Measurements from ENCODE around the gene STAT6.

STAT6 gene, protein sequence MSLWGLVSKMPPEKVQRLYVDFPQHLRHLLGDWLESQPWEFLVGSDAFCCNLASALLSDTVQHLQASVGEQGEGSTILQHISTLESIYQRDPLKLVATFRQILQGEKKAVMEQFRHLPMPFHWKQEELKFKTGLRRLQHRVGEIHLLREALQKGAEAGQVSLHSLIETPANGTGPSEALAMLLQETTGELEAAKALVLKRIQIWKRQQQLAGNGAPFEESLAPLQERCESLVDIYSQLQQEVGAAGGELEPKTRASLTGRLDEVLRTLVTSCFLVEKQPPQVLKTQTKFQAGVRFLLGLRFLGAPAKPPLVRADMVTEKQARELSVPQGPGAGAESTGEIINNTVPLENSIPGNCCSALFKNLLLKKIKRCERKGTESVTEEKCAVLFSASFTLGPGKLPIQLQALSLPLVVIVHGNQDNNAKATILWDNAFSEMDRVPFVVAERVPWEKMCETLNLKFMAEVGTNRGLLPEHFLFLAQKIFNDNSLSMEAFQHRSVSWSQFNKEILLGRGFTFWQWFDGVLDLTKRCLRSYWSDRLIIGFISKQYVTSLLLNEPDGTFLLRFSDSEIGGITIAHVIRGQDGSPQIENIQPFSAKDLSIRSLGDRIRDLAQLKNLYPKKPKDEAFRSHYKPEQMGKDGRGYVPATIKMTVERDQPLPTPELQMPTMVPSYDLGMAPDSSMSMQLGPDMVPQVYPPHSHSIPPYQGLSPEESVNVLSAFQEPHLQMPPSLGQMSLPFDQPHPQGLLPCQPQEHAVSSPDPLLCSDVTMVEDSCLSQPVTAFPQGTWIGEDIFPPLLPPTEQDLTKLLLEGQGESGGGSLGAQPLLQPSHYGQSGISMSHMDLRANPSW

GRCh38 chr12:57111031-57111734, at the start of gene STAT6:
TSS of gene STAT6 (minus strand) at chr12:57111362. CDS start at chr12:57108278, 3,084 bp downstream.
- peak; percentile 47 for DNase-seq

DNA sequence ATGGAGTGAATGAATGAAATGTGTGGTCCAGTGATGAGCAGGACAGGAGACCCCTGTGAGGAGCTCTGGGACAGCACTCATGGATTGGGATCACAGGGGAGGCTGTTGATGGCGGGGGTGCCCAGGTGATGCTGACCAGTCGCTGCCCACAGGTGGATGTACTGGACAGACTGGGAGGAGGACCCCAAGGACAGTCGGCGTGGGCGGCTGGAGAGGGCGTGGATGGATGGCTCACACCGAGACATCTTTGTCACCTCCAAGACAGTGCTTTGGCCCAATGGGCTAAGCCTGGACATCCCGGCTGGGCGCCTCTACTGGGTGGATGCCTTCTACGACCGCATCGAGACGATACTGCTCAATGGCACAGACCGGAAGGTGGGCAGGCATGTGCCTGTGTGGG, 49.6 kb upstream of the STAT6 start:
- no peak for DNase-seq

- DNase-seq: no peak
Observed at GRCh38 chr12:57160040-57160439, 48.9 kb upstream of the STAT6 start.

GRCh38 chr12:57159311-57159710, 48.1 kb upstream of the STAT6 start:
- no peak for DNase-seq

- DNase-seq: no peak
Observed at GRCh38 chr12:57158665-57159064, 47.5 kb upstream of the STAT6 start.

- no peak for DNase-seq
Observed at GRCh38 chr12:57158186-57158585, 47.0 kb upstream of the STAT6 start.

DNA sequence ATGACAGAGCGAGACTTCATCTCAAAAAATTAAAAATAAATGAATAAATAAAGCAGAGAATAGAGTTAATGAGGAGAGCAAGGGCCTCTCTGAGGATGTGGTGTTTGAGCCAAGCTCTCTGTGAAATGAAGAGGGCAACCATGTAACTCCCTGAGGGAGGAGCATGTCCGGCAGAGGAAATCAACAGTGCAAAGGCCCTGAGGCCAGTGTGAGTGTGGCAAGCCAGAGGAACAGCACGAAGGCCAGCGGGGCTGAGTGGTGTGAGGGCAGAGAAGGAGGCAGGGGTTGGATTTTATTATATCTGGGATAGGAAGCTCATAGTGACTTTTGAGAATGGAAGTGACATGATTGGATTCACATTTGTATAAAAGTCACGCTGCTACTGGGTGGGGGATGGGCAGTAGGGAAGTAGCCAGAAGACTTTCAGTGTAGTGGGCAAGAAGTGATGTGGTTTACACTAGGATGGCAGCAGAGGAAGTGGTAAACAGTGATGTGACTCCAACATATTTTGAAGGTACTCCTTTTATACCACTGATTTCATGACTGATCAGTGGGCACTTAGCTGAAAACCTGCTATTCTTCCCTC, 46.5 kb upstream of the STAT6 start:
- DNase-seq: no peak

- DNase-seq: no peak
Observed at GRCh38 chr12:57156701-57157403, 45.7 kb upstream of the STAT6 start.

- no peak for DNase-seq
Observed at GRCh38 chr12:57154804-57155434, 43.8 kb upstream of the STAT6 start.

GRCh38 chr12:57154076-57154475, 42.9 kb upstream of the STAT6 start:
- DNase-seq: no peak

GRCh38 chr12:57153415-57153997, 42.3 kb upstream of the STAT6 start:
- DNase-seq: no peak

- DNase-seq: no peak
Observed at GRCh38 chr12:57152639-57153038, 41.5 kb upstream of the STAT6 start.

- no peak for DNase-seq
Observed at GRCh38 chr12:57151741-57152630, 40.8 kb upstream of the STAT6 start.

- no peak for DNase-seq
Observed at GRCh38 chr12:57150400-57151000, 39.3 kb upstream of the STAT6 start.

DNA sequence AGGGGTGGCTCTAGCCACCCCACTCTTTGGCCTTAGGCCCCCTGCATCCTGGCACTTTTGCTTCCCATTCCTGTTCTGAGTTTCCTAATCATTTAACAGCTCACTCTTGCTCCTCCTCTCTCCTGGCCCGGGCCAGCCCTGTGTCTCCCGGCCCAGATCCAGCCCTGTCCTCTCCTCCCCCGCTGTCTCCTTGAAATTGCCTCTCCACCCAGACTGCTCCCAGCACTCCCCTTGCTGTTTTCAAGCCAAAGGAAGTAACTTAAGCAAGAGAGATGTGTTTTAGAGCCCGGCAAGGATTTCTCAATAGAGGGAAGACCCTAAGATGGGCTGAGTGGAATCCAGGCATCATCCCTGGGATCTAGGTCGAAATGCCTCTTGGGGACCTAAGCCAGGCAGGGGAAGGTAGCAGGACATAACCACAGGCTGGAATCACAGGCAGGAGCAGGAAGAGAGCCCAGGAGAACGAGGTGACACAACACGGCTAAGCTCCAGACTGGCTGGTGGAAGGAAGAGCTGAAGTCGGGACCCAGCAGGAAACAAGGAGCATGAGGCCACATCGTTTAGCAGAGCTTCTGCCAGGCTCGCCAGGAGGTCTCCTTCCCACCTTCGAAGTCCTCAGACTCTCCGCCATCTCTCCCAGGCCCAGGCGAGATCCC, 38.2 kb upstream of the STAT6 start:
- no peak for DNase-seq

GRCh38 chr12:57148469-57149244, 37.5 kb upstream of the STAT6 start:
- no peak for DNase-seq

- DNase-seq: no peak
Observed at GRCh38 chr12:57146961-57147944, 36.1 kb upstream of the STAT6 start, which contains the start of gene LRP1-AS. TSS of gene LRP1-AS (minus strand) at chr12:57147619.

Data from NCI-H1436 (cell line).